ENCODE results near the gene SCT.

The SCT gene

GRCh38 chr11:584287-584686, 42.7 kb downstream of the SCT start (continued):
- TF ChIP-seq RARB (CRISPR knock-in tag; IDR thresholded peaks at IDR 0.05) (no peak), SNAI2 (CRISPR knock-in tag; IDR thresholded peaks at IDR 0.05) (no peak), ZFP3 (CRISPR knock-in tag; IDR thresholded peaks at IDR 0.05) (no peak), ZNF8 (CRISPR knock-in tag; IDR thresholded peaks at IDR 0.05) (no peak)

GRCh38 chr11:581752-582151, 45.2 kb downstream of the SCT start:
- ATAC-seq = no peak
- TF ChIP-seq RARB (CRISPR knock-in tag; IDR thresholded peaks at IDR 0.05) = no peak
- no peak for TF ChIP-seq ZFP3 (CRISPR knock-in tag; IDR thresholded peaks at IDR 0.05)
- TF ChIP-seq CSDC2 (CRISPR knock-in tag; IDR thresholded peaks at IDR 0.05) = no peak

- TF ChIP-seq ZFP3 (CRISPR knock-in tag; IDR thresholded peaks at IDR 0.05) = no peak
- TF ChIP-seq ARNTL (CRISPR knock-in tag; IDR thresholded peaks at IDR 0.05; ENCODE audit: borderline replicate concordance, low read depth) = no peak
- TF ChIP-seq BACH2 (CRISPR knock-in tag; IDR thresholded peaks at IDR 0.05; ENCODE audit: borderline replicate concordance) = no peak
- no peak for TF ChIP-seq ZNF565 (CRISPR knock-in tag; conservative IDR thresholded peaks at IDR 0.05; ENCODE audit: low read depth)
- no peak for TF ChIP-seq ZNF70 (CRISPR knock-in tag; IDR thresholded peaks at IDR 0.05)
- TF ChIP-seq TCF4 (CRISPR knock-in tag; IDR thresholded peaks at IDR 0.05; ENCODE audit: borderline replicate concordance) = no peak
- ATAC-seq = no peak
Measured at GRCh38 chr11:581342-581741, 45.6 kb downstream of the SCT start.

- TF ChIP-seq ISL1 (CRISPR knock-in tag; IDR thresholded peaks at IDR 0.05) (no peak), ESRRG (CRISPR knock-in tag; IDR thresholded peaks at IDR 0.05) (no peak), ZFP30 (CRISPR knock-in tag; IDR thresholded peaks at IDR 0.05) (no peak)
- ATAC-seq = no peak
Measured at GRCh38 chr11:579830-580601, 47.0 kb downstream of the SCT start.

GRCh38 chr11:578276-579035, 48.5 kb downstream of the SCT start:
- TF ChIP-seq CSRNP3 (CRISPR knock-in tag; IDR thresholded peaks at IDR 0.05) = no peak
- no peak for TF ChIP-seq TOX (CRISPR knock-in tag; IDR thresholded peaks at IDR 0.05; ENCODE audit: borderline replicate concordance)
- TF ChIP-seq TSHZ2 (CRISPR knock-in tag; IDR thresholded peaks at IDR 0.05) = no peak
- no peak for TF ChIP-seq ZNF8 (CRISPR knock-in tag; IDR thresholded peaks at IDR 0.05)
- no peak for TF ChIP-seq BACH2 (CRISPR knock-in tag; IDR thresholded peaks at IDR 0.05; ENCODE audit: borderline replicate concordance)
- TF ChIP-seq CREB5 (CRISPR knock-in tag; IDR thresholded peaks at IDR 0.05; ENCODE audit: low read depth) = no peak
- no peak for TF ChIP-seq ESRRG (CRISPR knock-in tag; IDR thresholded peaks at IDR 0.05)
- TF ChIP-seq PPARA (CRISPR knock-in tag; IDR thresholded peaks at IDR 0.05; ENCODE audit: borderline replicate concordance) = no peak
- no peak for TF ChIP-seq OSR1 (CRISPR knock-in tag; IDR thresholded peaks at IDR 0.05)
- no peak for TF ChIP-seq POU6F1 (CRISPR knock-in tag; IDR thresholded peaks at IDR 0.05; ENCODE audit: borderline replicate concordance, low read depth)
- no peak for TF ChIP-seq TCF4 (CRISPR knock-in tag; IDR thresholded peaks at IDR 0.05; ENCODE audit: borderline replicate concordance)
- no peak for TF ChIP-seq SNAI2 (CRISPR knock-in tag; IDR thresholded peaks at IDR 0.05)
- TF ChIP-seq ZFP3 (CRISPR knock-in tag; IDR thresholded peaks at IDR 0.05) = no peak
- TF ChIP-seq ISL1 (CRISPR knock-in tag; IDR thresholded peaks at IDR 0.05) = no peak
- TF ChIP-seq ZNF70 (CRISPR knock-in tag; IDR thresholded peaks at IDR 0.05) = no peak
- no peak for ATAC-seq

Measured in SK-N-SH treated with all-trans-retinoic acid at 6 μM for 48 hours (cell line).